ENCODE results near the gene PIP5K1C.
"Not testable (repeated sequence)": the region's sequence is repeated elsewhere in the genome, so short reads cannot be mapped to it uniquely, and the experiment has no call there.

Gene PIP5K1C

DNA sequence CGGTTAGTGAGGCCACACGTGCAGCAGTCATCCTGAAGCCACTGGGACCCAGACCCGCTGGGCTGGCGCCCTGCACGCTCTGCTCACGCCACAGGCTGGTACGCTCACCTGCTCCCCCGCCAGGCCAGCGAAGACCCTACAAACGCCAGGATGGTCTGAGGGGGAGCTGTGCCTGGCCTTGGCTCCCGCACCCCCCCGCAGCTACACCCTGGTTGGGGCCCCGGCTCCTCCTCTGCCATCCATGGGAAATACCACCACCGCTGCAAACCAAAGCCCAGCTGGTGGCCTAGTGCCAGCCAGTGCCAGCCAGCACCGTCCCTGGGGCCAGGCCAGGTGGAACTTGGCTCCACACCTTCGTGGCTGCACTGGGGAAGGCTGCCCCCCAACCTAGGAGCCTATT, 50.4 kb downstream of the PIP5K1C start:
- H3K4me3 ChIP-seq (ENCODE audit: low read length): no peak overlapping the region
- H3K9me3 ChIP-seq (ENCODE audit: control insufficient read depth, low read length): no peaks in the 10 kb centered on the region

DNA sequence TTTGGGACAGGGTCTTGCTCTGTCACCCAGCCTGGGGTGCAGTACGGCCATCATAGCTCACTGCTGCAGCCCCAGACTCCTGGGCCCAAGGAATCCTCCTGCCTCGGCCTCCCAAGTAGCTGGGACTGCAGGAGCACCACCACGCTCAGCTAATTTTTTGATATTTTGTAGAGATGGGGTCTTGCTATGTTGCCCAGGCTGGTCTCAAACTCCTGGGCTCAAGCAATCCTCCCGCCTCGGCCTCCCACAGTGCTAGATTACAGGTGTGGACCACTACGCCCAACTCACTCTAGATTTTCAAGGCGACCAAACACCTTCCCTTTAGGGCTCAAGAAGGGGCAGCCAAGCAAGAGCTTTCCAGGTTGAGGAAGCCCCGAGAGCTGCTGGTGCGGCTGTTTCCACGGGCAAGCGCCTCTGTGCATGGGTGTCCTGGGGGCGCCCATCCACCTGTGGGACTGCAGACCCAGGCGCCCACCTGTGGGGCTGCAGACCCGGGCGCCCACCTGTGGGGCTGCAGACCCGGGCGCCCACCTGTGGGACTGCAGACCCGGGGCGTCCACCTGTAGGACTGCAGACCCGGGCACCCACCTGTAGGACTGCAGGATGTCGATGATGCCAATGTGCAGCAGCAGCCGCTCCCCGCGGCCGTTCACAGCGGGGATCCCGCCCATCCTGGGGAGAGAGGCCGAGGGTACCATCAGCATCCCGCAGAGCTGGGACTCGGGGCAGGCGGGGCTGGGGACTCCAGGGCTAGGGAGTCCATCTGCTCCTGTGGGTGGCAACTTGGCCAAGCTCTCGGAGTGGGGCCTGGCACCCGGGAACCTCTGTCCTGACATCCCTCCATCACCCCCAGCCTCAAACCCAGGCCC, 52.0 kb downstream of the PIP5K1C start:
- Histone ChIP-seq H3K9ac (ENCODE audit: low read length) (no peak overlapping the region), H3K9me3 (ENCODE audit: control insufficient read depth, low read length) (no peaks in the 10 kb centered on the region), H3K4me1 (ENCODE audit: control insufficient read depth, insufficient read depth, low read length) (no peaks in the 10 kb centered on the region), H3K4me3 (ENCODE audit: low read length) (no peak overlapping the region), H3K36me3 (ENCODE audit: control insufficient read depth, insufficient read depth, low read length) (no peaks in the 10 kb centered on the region), H3K27me3 (ENCODE audit: control insufficient read depth, insufficient read depth, low read length) (no peaks in the 10 kb centered on the region)

More for the DNA sequence above, 50.4 kb downstream of the PIP5K1C start:
- Histone ChIP-seq H3K4me1 (ENCODE audit: control insufficient read depth, insufficient read depth, low read length) (no peaks in the 10 kb centered on the region), H3K9ac (ENCODE audit: low read length) (no peak overlapping the region), H3K27me3 (ENCODE audit: control insufficient read depth, insufficient read depth, low read length) (no peaks in the 10 kb centered on the region), H3K36me3 (ENCODE audit: control insufficient read depth, insufficient read depth, low read length) (no peaks in the 10 kb centered on the region)

DNA sequence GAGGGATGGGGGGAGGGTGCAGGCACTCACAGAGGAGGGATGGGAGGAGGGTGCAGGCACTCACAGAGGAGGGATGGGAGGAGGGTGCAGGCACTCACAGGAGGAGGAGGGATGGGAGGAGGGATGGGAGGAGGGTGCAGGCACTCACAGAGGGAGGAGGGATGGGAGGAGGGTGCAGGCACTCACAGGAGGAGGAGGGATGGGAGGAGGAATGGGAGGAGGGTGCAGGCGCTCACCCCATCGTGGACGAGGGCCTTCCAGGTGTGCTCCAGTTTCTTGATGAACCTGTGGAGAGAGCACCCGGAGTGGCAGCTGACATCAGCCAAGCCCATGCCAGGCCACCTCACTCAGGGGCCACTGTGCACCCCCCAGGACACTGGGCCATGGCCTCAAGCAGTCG, 53.2 kb downstream of the PIP5K1C start:
- H3K9me3 ChIP-seq (ENCODE audit: control insufficient read depth, low read length); H3K36me3 ChIP-seq (ENCODE audit: control insufficient read depth, insufficient read depth, low read length); H3K4me3 ChIP-seq (ENCODE audit: low read length); H3K9ac ChIP-seq (ENCODE audit: low read length); H3K4me1 ChIP-seq (ENCODE audit: control insufficient read depth, insufficient read depth, low read length); H3K27me3 ChIP-seq (ENCODE audit: control insufficient read depth, insufficient read depth, low read length): not testable (repeated sequence)

DNA sequence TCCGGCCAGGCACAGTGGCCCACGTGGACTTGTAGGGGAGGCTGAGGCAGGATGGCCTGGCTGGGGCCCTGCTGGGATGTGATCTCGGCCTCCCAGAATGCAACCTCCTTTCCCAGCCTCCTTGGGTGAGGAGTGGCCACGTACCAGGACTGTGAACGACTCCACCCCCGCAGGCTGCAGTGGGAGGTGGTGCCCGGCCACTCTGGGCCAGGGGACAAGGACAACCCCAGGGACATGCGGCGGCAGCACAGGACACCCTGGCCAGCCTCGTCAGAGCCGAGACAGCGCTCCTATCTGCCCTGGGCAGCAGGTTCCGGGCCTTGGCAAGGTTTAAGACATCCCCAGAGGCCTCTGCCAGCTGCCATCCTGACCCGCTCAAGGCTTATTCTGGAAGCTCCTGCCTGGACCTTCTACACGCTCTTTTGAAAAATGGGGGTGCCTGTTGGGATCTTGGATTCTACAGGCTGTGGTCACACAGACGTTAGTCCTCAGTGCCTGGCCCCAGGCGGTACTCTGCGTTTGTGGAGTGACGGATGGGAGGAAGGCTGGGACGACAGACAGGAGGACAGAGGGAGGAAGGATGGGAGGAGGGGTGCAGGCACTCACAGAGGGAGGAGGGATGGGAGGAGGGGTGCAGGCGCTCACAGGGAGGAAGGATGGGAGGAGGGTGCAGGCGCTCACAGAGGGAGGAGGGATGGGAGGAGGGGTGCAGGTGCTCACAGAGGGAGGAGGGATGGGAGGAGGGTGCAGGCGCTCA, 53.8 kb downstream of the PIP5K1C start:
- H3K36me3 ChIP-seq (ENCODE audit: control insufficient read depth, insufficient read depth, low read length): no peaks in the 10 kb centered on the region
- H3K4me3 ChIP-seq (ENCODE audit: low read length): no peak overlapping the region
- H3K27me3 ChIP-seq (ENCODE audit: control insufficient read depth, insufficient read depth, low read length): no peaks in the 10 kb centered on the region
- H3K4me1 ChIP-seq (ENCODE audit: control insufficient read depth, insufficient read depth, low read length): no peaks in the 10 kb centered on the region
- H3K9me3 ChIP-seq (ENCODE audit: control insufficient read depth, low read length): no peaks in the 10 kb centered on the region
- no peak overlapping the region for H3K9ac ChIP-seq (ENCODE audit: low read length)

DNA sequence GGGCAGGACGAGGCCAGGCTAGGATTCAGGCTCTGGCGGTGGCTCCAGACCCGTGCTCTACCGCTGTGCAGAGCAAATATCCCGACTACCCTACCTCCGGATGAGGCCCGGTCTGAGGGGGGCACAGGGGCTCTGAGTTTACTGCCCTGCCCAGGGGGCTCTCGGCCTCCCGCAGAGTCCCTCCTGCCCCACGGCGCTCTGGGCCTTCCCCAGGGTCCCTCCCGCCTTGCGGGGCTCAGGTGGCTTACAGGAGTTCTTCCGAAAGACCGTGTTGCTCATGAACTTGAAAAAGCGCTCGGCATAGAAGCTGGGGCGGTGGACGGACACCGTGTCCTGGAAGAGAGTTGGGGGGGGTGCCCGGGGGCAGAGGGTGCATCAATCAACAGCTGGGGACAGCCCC, 54.5 kb downstream of the PIP5K1C start:
- H3K27me3 ChIP-seq (ENCODE audit: control insufficient read depth, insufficient read depth, low read length): no peaks in the 10 kb centered on the region
- H3K9ac ChIP-seq (ENCODE audit: low read length): no peak overlapping the region
- no peaks in the 10 kb centered on the region for H3K9me3 ChIP-seq (ENCODE audit: control insufficient read depth, low read length)
- no peaks in the 10 kb centered on the region for H3K4me1 ChIP-seq (ENCODE audit: control insufficient read depth, insufficient read depth, low read length)
- H3K36me3 ChIP-seq (ENCODE audit: control insufficient read depth, insufficient read depth, low read length): no peaks in the 10 kb centered on the region
- H3K4me3 ChIP-seq (ENCODE audit: low read length): no peak overlapping the region

DNA sequence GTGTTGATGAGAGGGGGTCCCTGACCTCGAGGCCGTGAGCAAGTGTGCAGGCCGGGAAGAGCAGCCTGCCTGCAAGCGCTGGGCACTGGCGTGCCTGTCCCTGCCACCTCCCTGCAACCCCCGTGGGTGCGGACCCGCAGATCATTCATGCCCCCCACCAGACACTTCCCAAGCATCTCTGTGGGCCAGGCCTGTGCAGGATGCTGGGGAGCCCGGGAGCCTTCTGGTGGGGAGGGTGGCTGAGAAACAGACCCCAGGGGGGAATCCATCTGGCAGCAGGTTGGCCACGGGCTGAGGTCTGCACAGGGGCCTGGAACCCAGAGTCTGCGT, 55.2 kb downstream of the PIP5K1C start:
- H3K27me3 ChIP-seq (ENCODE audit: control insufficient read depth, insufficient read depth, low read length): no peaks in the 10 kb centered on the region
- no peak overlapping the region for H3K9ac ChIP-seq (ENCODE audit: low read length)
- no peaks in the 10 kb centered on the region for H3K4me1 ChIP-seq (ENCODE audit: control insufficient read depth, insufficient read depth, low read length)
- H3K9me3 ChIP-seq (ENCODE audit: control insufficient read depth, low read length): no peaks in the 10 kb centered on the region
- H3K4me3 ChIP-seq (ENCODE audit: low read length): no peak overlapping the region
- no peaks in the 10 kb centered on the region for H3K36me3 ChIP-seq (ENCODE audit: control insufficient read depth, insufficient read depth, low read length)

DNA sequence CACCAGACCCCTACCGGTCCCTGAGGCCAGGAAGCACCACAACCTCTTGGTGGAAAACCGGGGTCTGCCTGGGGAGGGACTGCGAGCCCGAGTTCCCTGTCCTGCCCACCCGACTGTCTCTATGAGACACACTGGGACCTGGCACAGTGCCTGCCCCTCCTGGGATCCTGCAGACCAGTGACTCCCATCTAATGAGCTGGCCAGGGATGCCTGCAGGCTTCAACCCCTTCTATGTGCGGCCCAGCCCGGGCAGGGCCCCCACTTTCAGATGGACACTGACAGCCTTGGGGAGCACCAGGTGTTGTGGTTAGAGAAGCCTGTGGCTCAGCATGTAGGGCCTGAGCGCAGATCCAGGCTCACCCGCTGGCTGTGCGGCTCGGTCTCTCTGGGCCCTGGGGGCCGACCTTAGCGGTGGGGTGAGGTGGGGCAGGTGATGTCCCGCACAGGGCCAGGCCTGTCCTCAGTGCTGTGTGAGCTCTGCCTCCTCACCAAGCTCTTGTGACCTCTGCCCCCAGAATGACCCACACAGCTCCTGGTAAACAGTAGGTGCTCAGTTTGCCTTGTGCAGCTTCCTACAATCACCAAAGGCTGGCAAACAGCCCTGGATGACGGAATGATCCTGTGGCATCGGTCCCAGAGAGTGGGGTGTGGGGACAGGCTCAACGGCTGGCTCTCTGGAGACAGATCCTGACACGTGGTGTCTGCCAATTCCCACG, 55.8 kb downstream of the PIP5K1C start:
- H3K36me3 ChIP-seq (ENCODE audit: control insufficient read depth, insufficient read depth, low read length): no peaks in the 10 kb centered on the region
- H3K4me3 ChIP-seq (ENCODE audit: low read length): no peak overlapping the region
- H3K9me3 ChIP-seq (ENCODE audit: control insufficient read depth, low read length): no peaks in the 10 kb centered on the region
- no peaks in the 10 kb centered on the region for H3K4me1 ChIP-seq (ENCODE audit: control insufficient read depth, insufficient read depth, low read length)
- H3K9ac ChIP-seq (ENCODE audit: low read length): no peak overlapping the region
- no peaks in the 10 kb centered on the region for H3K27me3 ChIP-seq (ENCODE audit: control insufficient read depth, insufficient read depth, low read length)

DNA sequence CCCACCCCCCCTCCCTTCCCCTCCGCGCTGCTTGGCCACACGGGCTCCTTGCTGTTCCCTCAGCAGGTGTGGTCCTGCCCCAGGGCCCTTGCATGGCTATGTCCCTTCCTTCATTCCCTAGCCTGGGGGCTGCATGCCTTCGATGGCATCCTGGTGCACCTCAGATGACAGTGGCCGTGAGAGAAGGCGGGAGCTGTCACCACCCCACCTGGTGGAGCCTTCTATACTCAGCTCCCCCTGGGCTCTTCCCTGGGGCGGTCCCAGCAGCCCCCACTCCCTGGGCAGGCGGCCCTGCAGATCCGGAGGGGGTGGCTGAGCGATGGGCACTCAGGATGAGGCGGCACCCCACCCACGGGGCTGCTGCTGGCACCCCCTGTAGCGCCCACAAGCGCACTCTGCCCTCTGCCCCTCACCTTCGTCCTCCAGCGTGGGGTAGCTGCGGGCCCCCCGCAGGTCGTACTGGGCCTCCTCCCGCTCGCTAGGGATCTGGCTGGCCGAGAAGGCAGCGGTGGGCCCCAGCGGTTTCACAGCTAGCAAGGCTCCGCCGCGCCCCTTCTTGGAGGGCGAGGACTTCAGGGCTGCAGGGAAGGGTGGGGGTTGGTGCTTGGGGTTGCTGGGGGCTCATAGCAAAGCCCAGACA, 56.5 kb downstream of the PIP5K1C start:
- Histone ChIP-seq H3K27me3 (ENCODE audit: control insufficient read depth, insufficient read depth, low read length) (no peaks in the 10 kb centered on the region), H3K36me3 (ENCODE audit: control insufficient read depth, insufficient read depth, low read length) (no peaks in the 10 kb centered on the region), H3K9ac (ENCODE audit: low read length) (no peak overlapping the region), H3K9me3 (ENCODE audit: control insufficient read depth, low read length) (no peaks in the 10 kb centered on the region), H3K4me3 (ENCODE audit: low read length) (no peak overlapping the region), H3K4me1 (ENCODE audit: control insufficient read depth, insufficient read depth, low read length) (no peaks in the 10 kb centered on the region)

DNA sequence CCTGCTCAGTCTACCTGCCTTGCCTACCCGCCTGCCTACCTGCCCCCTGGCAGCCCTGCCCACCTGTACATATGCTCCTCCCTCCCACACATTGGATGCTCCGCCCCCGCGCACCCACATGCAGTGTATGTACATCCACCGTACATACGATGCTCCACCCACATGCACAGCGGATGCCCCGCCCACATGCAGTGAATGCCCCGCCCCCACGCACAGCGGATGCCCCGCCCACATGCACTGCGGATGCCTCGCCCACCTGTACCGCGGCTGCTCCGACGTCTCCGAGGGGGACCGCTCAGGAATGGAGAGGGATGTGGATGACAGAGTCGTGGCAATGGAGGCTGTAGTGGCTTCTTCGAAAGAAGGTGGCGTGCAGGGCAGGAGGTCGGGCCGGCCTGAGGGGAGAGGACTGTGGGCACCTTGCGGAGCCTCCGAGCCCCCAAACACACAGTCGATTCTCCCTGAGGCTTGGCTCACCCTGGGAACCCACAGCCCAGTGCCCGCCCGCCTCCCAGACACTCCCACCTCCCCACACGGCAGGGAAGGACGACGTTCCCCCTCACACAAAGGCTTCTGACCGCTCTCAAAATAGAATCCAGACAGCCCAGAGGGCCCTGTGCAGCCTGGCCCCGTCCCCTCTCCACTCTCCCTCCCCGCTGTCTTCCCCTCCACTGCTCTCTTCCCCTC, 57.1 kb downstream of the PIP5K1C start:
- H3K4me3 ChIP-seq (ENCODE audit: low read length): no peak overlapping the region
- H3K9me3 ChIP-seq (ENCODE audit: control insufficient read depth, low read length): no peaks in the 10 kb centered on the region
- H3K36me3 ChIP-seq (ENCODE audit: control insufficient read depth, insufficient read depth, low read length): no peaks in the 10 kb centered on the region
- H3K4me1 ChIP-seq (ENCODE audit: control insufficient read depth, insufficient read depth, low read length): no peaks in the 10 kb centered on the region
- H3K9ac ChIP-seq (ENCODE audit: low read length): no peak overlapping the region
- H3K27me3 ChIP-seq (ENCODE audit: control insufficient read depth, insufficient read depth, low read length): no peaks in the 10 kb centered on the region

DNA sequence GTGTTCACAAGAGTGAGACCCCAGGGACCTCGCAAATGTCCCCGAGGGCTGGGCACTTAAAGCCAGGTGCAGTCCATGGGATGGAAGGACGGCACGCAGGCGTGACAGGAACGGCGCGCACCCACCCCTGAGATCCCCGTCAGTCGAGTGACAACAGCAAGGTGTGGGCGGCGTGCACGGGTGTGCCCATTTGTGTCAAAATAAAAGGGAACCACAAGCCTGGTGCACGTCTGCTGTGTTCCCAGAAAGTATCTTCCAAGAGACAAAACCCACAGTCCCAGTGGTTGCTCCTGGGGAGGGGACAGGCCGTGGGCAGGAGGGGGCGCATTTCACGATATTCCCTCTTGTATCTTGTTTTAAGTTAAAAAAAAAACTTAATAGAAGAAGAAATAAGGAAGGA, 58.0 kb downstream of the PIP5K1C start:
- Histone ChIP-seq H3K27me3 (ENCODE audit: control insufficient read depth, insufficient read depth, low read length) (no peaks in the 10 kb centered on the region), H3K4me1 (ENCODE audit: control insufficient read depth, insufficient read depth, low read length) (no peaks in the 10 kb centered on the region), H3K9ac (ENCODE audit: low read length) (no peak overlapping the region), H3K9me3 (ENCODE audit: control insufficient read depth, low read length) (no peaks in the 10 kb centered on the region), H3K4me3 (ENCODE audit: low read length) (no peak overlapping the region), H3K36me3 (ENCODE audit: control insufficient read depth, insufficient read depth, low read length) (no peaks in the 10 kb centered on the region)

DNA sequence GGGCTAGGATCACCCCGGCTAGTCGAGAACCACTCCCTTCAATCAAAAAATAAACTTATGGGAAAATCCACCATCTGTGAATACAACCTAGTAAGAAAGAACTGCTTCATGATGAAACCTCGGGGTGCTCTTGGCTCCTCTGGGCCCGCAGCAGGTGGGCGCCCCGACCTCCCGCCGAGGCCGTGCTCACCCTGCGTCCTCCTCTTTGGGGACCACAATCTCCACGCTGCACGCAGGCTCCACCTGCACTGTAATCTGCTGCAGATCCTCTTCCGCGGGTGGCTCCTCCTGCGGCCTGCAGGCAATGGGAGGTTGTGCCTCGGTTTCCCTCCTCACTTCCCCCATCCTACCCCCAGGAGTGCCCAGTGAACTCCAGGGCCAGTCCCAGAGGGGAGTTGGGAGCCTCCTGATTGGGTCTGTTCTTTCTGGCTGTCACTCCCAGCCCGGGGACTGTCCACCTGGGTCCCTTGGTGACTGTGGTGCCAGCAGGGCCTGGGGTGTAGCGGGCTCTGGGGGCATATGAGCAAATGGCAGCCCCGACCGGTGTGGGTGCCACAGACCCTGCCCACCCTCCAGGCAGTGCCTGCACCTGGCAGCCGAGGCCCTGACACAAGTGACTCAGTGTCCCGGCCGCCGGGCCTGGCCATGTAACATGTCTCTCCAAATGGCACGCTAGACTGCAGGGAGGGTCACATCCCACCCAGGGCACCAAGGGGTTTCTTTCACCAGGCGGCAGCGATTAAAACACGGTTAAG, 58.6 kb downstream of the PIP5K1C start:
- H3K9ac ChIP-seq (ENCODE audit: low read length): no peak overlapping the region
- no peak overlapping the region for H3K4me3 ChIP-seq (ENCODE audit: low read length)
- H3K27me3 ChIP-seq (ENCODE audit: control insufficient read depth, insufficient read depth, low read length): no peaks in the 10 kb centered on the region
- no peaks in the 10 kb centered on the region for H3K9me3 ChIP-seq (ENCODE audit: control insufficient read depth, low read length)
- no peaks in the 10 kb centered on the region for H3K4me1 ChIP-seq (ENCODE audit: control insufficient read depth, insufficient read depth, low read length)
- H3K36me3 ChIP-seq (ENCODE audit: control insufficient read depth, insufficient read depth, low read length): no peaks in the 10 kb centered on the region

All from mucosa of stomach (tissue), 1 donor.